Measurements from ENCODE around the gene LRRC3B. TPM values are rescaled to one million over a fixed set of nuclear protein-coding genes. Genes with fewer than 3 reads are reported as not detected.

The LRRC3B gene
- total and polyA plus RNA-seq, 9 donors, result 9.9 to 14.0 (median 11.7) TPM

DNA sequence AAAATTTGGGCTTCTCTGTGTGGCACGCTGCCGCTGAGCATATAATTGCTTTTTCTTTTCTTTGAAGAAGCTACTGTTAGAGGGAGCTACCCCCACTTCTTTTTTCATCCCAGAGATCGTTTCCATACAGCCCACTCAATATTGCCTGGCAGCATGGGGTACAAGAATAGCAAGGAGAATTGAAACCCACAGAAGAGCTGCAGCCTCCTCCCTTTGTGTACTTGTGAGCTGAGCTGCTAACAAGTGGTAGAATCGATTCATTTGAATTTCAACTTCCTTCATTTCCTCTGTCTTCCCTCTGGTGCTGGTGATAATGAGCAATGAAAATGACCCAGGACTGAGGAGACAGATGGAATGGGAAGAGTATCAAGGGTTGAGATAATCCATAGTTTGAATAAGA, 64.9 kb downstream of the LRRC3B start:
- H3K27me3 ChIP-seq (ENCODE audit: control insufficient read depth, insufficient read depth, low read length), result no peaks in the 10 kb centered on the region
- H3K27ac ChIP-seq (ENCODE audit: low read length), result no peak overlapping the region
- no CpG with 5 or more reads among the region's 4 CpGs for WGBS (ENCODE audit: insufficient coverage)
- peaks cover 3% of the 10 kb centered on the region for H3K36me3 ChIP-seq (ENCODE audit: control insufficient read depth, insufficient read depth, low read length)
- peaks cover 2% of the 10 kb centered on the region for H3K4me1 ChIP-seq (ENCODE audit: control insufficient read depth, insufficient read depth, low read length)
- no peaks in the 10 kb centered on the region for H3K9me3 ChIP-seq (replicated peaks; ENCODE audit: control insufficient read depth, low read depth, low read length)
- H3K4me3 ChIP-seq (ENCODE audit: low read length), result no peak overlapping the region
- no peak for DNase-seq

- no peaks in the 10 kb centered on the region for H3K4me1 ChIP-seq (ENCODE audit: control insufficient read depth, insufficient read depth, low read length)
- H3K27me3 ChIP-seq (ENCODE audit: control insufficient read depth, insufficient read depth, low read length), result no peaks in the 10 kb centered on the region
- H3K9me3 ChIP-seq (replicated peaks; ENCODE audit: control insufficient read depth, low read depth, low read length), result no peaks in the 10 kb centered on the region
- no peak overlapping the region for H3K27ac ChIP-seq (ENCODE audit: low read length)
- no CpG with 5 or more reads among the region's 2 CpGs for WGBS (ENCODE audit: insufficient coverage)
- H3K36me3 ChIP-seq (ENCODE audit: control insufficient read depth, insufficient read depth, low read length), result no peaks in the 10 kb centered on the region
- no peak overlapping the region for H3K4me3 ChIP-seq (ENCODE audit: low read length)
- no peak for DNase-seq
Measured at GRCh38 chr3:26699553-26699952, 77.0 kb downstream of the LRRC3B start.

- Histone ChIP-seq H3K27ac (ENCODE audit: low read length) (no peak overlapping the region), H3K4me1 (ENCODE audit: control insufficient read depth, insufficient read depth, low read length) (no peaks in the 10 kb centered on the region), H3K36me3 (ENCODE audit: control insufficient read depth, insufficient read depth, low read length) (no peaks in the 10 kb centered on the region), H3K9me3 (replicated peaks; ENCODE audit: control insufficient read depth, low read depth, low read length) (no peaks in the 10 kb centered on the region), H3K4me3 (ENCODE audit: low read length) (no peak overlapping the region), H3K27me3 (ENCODE audit: control insufficient read depth, insufficient read depth, low read length) (no peaks in the 10 kb centered on the region)
- no CpG with 5 or more reads among the region's 3 CpGs for WGBS (ENCODE audit: insufficient coverage)
- no peak for DNase-seq
Measured at GRCh38 chr3:26703519-26703918, 80.9 kb downstream of the LRRC3B start.

- Histone ChIP-seq H3K27me3 (ENCODE audit: control insufficient read depth, insufficient read depth, low read length) (no peaks in the 10 kb centered on the region), H3K36me3 (ENCODE audit: control insufficient read depth, insufficient read depth, low read length) (no peaks in the 10 kb centered on the region), H3K4me1 (ENCODE audit: control insufficient read depth, insufficient read depth, low read length) (no peaks in the 10 kb centered on the region), H3K9me3 (replicated peaks; ENCODE audit: control insufficient read depth, low read depth, low read length) (no peaks in the 10 kb centered on the region), H3K27ac (ENCODE audit: low read length) (no peak overlapping the region), H3K4me3 (ENCODE audit: low read length) (no peak overlapping the region)
- no peak for DNase-seq
- WGBS (ENCODE audit: insufficient coverage), result no CpG with 5 or more reads among the region's 2 CpGs
Measured at GRCh38 chr3:26704736-26705135, 82.2 kb downstream of the LRRC3B start.

GRCh38 chr3:26708501-26708900, 85.9 kb downstream of the LRRC3B start:
- H3K27me3 ChIP-seq (ENCODE audit: control insufficient read depth, insufficient read depth, low read length), result no peaks in the 10 kb centered on the region
- H3K27ac ChIP-seq (ENCODE audit: low read length), result no peak overlapping the region
- no CpG with 5 or more reads among the region's 1 CpG for WGBS (ENCODE audit: insufficient coverage)

GRCh38 chr3:26712211-26713026, 89.8 kb downstream of the LRRC3B start:
- Histone ChIP-seq H3K36me3 (ENCODE audit: control insufficient read depth, insufficient read depth, low read length) (peaks cover 9% of the 10 kb centered on the region), H3K27me3 (ENCODE audit: control insufficient read depth, insufficient read depth, low read length) (no peaks in the 10 kb centered on the region), H3K4me3 (ENCODE audit: low read length) (no peak overlapping the region), H3K27ac (ENCODE audit: low read length) (no peak overlapping the region), H3K4me1 (ENCODE audit: control insufficient read depth, insufficient read depth, low read length) (peaks cover 3% of the 10 kb centered on the region), H3K9me3 (replicated peaks; ENCODE audit: control insufficient read depth, low read depth, low read length) (peaks cover 7% of the 10 kb centered on the region)
- no CpG with 5 or more reads among the region's 5 CpGs for WGBS (ENCODE audit: insufficient coverage)
- peak; percentile 82 for DNase-seq

More at GRCh38 chr3:26708501-26708900, 85.9 kb downstream of the LRRC3B start:
- no peak for DNase-seq
- H3K4me3 ChIP-seq (ENCODE audit: low read length), result no peak overlapping the region
- H3K9me3 ChIP-seq (replicated peaks; ENCODE audit: control insufficient read depth, low read depth, low read length), result no peaks in the 10 kb centered on the region
- no peaks in the 10 kb centered on the region for H3K36me3 ChIP-seq (ENCODE audit: control insufficient read depth, insufficient read depth, low read length)
- peaks cover 3% of the 10 kb centered on the region for H3K4me1 ChIP-seq (ENCODE audit: control insufficient read depth, insufficient read depth, low read length)

- DNase-seq, result peak; percentile 6
- peaks cover 3% of the 10 kb centered on the region for H3K4me1 ChIP-seq (ENCODE audit: control insufficient read depth, insufficient read depth, low read length)
- no peak overlapping the region for H3K27ac ChIP-seq (ENCODE audit: low read length)
- 67% methylated on average over 1 of the region's 3 CpGs for WGBS (ENCODE audit: insufficient coverage)
- peaks cover 7% of the 10 kb centered on the region for H3K9me3 ChIP-seq (replicated peaks; ENCODE audit: control insufficient read depth, low read depth, low read length)
- peaks cover 9% of the 10 kb centered on the region for H3K36me3 ChIP-seq (ENCODE audit: control insufficient read depth, insufficient read depth, low read length)
- H3K27me3 ChIP-seq (ENCODE audit: control insufficient read depth, insufficient read depth, low read length), result no peaks in the 10 kb centered on the region
- H3K4me3 ChIP-seq (ENCODE audit: low read length), result no peak overlapping the region
Measured at GRCh38 chr3:26713091-26713490, 90.5 kb downstream of the LRRC3B start.

DNA sequence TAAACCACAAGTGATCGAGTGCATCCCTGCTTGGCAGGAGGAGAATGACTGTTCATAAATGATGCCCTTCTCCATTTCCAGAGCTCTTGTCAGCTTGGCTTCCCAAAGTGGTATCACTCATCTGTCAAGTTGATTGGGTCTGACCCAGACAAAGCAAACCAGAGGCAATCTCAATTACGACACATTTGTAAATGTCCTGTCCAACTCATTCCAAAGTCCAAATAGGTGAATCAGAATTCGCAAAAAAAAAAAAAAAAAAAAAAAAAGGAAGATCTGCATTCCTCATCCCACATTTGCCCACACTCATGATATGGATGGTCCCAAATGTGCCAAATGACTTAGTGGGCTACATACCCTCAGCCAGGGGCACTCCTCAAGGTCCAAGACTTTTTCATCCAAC, 91.9 kb downstream of the LRRC3B start:
- 100% methylated on average over 1 of the region's 3 CpGs for WGBS (ENCODE audit: insufficient coverage)

GRCh38 chr3:26715431-26715830, 92.9 kb downstream of the LRRC3B start:
- H3K4me1 ChIP-seq (ENCODE audit: control insufficient read depth, insufficient read depth, low read length), result peaks cover 5% of the 10 kb centered on the region
- no peak overlapping the region for H3K27ac ChIP-seq (ENCODE audit: low read length)
- H3K27me3 ChIP-seq (ENCODE audit: control insufficient read depth, insufficient read depth, low read length), result no peaks in the 10 kb centered on the region
- DNase-seq, result peak; percentile 82
- H3K9me3 ChIP-seq (replicated peaks; ENCODE audit: control insufficient read depth, low read depth, low read length), result peaks cover 7% of the 10 kb centered on the region
- WGBS (ENCODE audit: insufficient coverage), result 60% methylated on average over 1 of the region's 3 CpGs
- peaks cover 9% of the 10 kb centered on the region for H3K36me3 ChIP-seq (ENCODE audit: control insufficient read depth, insufficient read depth, low read length)
- H3K4me3 ChIP-seq (ENCODE audit: low read length), result no peak overlapping the region

More for the DNA sequence above, 91.9 kb downstream of the LRRC3B start:
- Histone ChIP-seq H3K4me3 (ENCODE audit: low read length) (no peak overlapping the region), H3K36me3 (ENCODE audit: control insufficient read depth, insufficient read depth, low read length) (peaks cover 9% of the 10 kb centered on the region), H3K27ac (ENCODE audit: low read length) (no peak overlapping the region), H3K9me3 (replicated peaks; ENCODE audit: control insufficient read depth, low read depth, low read length) (peaks cover 7% of the 10 kb centered on the region), H3K4me1 (ENCODE audit: control insufficient read depth, insufficient read depth, low read length) (peaks cover 5% of the 10 kb centered on the region), H3K27me3 (ENCODE audit: control insufficient read depth, insufficient read depth, low read length) (no peaks in the 10 kb centered on the region)
- no peak for DNase-seq

DNA sequence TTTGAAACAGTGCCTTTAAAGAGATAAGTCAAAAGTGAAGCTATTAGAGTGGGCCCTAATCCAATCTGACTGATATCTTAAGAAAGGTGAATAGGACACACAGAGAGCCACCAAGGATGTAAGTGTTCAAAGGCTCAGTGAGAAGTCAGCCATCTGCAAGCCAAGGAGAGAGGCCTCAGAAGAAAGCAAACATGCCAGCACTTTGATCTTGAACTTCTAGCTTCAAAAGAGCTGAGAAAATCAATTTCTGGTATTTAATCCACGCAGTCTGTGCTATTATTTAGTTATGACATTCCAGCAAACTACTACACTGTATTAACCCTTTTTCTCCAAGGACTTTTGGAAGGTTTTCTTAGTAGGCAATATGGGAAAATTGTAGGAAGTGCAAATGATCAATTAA, 95.7 kb downstream of the LRRC3B start:
- H3K4me3 ChIP-seq (ENCODE audit: low read length), result no peak overlapping the region
- H3K4me1 ChIP-seq (ENCODE audit: control insufficient read depth, insufficient read depth, low read length), result peaks cover 2% of the 10 kb centered on the region
- DNase-seq, result no peak
- no CpG with 5 or more reads among the region's 1 CpG for WGBS (ENCODE audit: insufficient coverage)
- peaks cover 7% of the 10 kb centered on the region for H3K9me3 ChIP-seq (replicated peaks; ENCODE audit: control insufficient read depth, low read depth, low read length)
- H3K27me3 ChIP-seq (ENCODE audit: control insufficient read depth, insufficient read depth, low read length), result no peaks in the 10 kb centered on the region
- no peak overlapping the region for H3K27ac ChIP-seq (ENCODE audit: low read length)
- H3K36me3 ChIP-seq (ENCODE audit: control insufficient read depth, insufficient read depth, low read length), result peaks cover 9% of the 10 kb centered on the region
